PFSK-1 (cell line): ENCODE results near the gene ICE2.

Experiments
- FOXP2 ChIP-seq: optimal IDR thresholded peaks from 2 replicates; pipeline ENCODE3; 2011; ENCODE audit warnings: borderline replicate concordance, control low read depth, inconsistent platforms; ENCODE audit not compliant: insufficient read depth; ENCODE audit errors: extremely low read length, extremely low read depth
- POLR2AphosphoS5 ChIP-seq: IDR thresholded peaks from 2 replicates; pipeline ENCODE4 v1.6.1; 2012; ENCODE audit warnings: low read depth, mild to moderate bottlenecking, control low read depth, low read length, moderate library complexity
- SIN3A ChIP-seq: IDR thresholded peaks from 2 replicates; pipeline ENCODE4 v1.6.1; 2012; ENCODE audit warnings: mild to moderate bottlenecking, low read length, moderate library complexity, borderline replicate concordance; ENCODE audit not compliant: insufficient read depth
- TAF1 ChIP-seq: IDR thresholded peaks from 2 replicates; pipeline ENCODE4 v1.6.1; 2012; ENCODE audit warnings: low read length, control low read depth, borderline replicate concordance; ENCODE audit not compliant: insufficient read depth
- TF ChIP-seq, protein P1 (sequence below), 2 experiments: IDR thresholded peaks; 2 replicates each; pipeline versions ENCODE4 v1.6.1 to v1.8.0; 2011 to 2012; ENCODE audit warnings: low read depth in 2 of 2, low read length in 2 of 2, control low read depth in 1 of 2, inconsistent platforms in 1 of 2, mild to moderate bottlenecking in 1 of 2, moderate library complexity in 1 of 2; ENCODE audit not compliant: insufficient read depth in 1 of 2

The ICE2 gene

DNA sequence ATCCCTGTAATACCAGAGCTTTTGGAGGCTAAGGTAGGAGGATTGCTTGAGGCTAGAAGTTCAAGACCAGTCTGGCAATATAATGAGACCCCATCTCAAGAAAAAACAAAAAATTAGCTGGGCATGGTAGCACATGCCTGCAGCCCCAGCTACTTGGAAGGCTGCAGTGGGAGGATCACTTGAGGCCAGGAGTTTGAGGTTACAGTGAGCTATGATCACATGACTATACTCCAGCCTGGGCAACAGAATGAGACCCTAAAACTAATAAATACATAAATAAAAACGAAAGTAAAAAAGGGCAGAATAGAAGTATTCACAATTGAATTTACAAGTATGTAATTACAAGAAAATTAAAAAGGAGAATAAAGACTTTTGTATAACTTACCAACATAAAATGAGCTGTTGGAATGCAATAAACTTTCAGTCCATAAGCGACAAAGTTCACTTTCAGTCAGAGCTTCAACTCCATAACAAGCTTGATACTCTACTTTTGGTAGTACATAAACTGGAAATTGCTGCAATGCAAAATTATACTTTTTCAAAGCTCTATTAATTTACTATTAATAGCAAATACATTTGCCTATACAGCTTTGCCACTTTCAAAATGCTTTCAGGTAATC lies 36.8 kb downstream of the ICE2 start:
- TF ChIP-seq POLR2AphosphoS5 (no peak), FOXP2 (no peak), TAF1 (no peak), SIN3A (no peak)
- TF ChIP-seq, protein P1, sequence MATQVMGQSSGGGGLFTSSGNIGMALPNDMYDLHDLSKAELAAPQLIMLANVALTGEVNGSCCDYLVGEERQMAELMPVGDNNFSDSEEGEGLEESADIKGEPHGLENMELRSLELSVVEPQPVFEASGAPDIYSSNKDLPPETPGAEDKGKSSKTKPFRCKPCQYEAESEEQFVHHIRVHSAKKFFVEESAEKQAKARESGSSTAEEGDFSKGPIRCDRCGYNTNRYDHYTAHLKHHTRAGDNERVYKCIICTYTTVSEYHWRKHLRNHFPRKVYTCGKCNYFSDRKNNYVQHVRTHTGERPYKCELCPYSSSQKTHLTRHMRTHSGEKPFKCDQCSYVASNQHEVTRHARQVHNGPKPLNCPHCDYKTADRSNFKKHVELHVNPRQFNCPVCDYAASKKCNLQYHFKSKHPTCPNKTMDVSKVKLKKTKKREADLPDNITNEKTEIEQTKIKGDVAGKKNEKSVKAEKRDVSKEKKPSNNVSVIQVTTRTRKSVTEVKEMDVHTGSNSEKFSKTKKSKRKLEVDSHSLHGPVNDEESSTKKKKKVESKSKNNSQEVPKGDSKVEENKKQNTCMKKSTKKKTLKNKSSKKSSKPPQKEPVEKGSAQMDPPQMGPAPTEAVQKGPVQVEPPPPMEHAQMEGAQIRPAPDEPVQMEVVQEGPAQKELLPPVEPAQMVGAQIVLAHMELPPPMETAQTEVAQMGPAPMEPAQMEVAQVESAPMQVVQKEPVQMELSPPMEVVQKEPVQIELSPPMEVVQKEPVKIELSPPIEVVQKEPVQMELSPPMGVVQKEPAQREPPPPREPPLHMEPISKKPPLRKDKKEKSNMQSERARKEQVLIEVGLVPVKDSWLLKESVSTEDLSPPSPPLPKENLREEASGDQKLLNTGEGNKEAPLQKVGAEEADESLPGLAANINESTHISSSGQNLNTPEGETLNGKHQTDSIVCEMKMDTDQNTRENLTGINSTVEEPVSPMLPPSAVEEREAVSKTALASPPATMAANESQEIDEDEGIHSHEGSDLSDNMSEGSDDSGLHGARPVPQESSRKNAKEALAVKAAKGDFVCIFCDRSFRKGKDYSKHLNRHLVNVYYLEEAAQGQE (IDR thresholded peaks at IDR 0.05; ENCODE audit: insufficient read depth in 1 of 2, low read depth in 2 of 2, low read length in 2 of 2) = no peak

DNA sequence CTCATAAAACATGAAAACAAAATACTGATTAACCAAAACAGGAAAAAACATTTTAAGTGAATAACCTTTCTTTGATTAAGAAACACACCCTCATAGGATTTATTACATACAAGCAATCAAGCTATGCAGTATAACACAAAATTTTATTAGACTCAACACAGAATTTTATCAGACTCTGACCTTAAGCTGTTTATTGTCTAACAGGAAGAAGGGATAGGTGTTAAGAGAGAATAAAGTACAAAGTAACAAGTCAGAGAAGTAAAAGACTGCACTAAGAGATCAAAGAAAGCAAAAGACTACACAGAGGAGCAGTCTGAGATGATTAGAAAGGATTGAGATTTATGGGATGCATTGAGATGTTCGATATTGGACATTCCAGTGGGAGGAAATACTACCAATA lies 37.6 kb downstream of the ICE2 start:
- TF ChIP-seq SIN3A = no peak
- TF ChIP-seq TAF1 = no peak

DNA sequence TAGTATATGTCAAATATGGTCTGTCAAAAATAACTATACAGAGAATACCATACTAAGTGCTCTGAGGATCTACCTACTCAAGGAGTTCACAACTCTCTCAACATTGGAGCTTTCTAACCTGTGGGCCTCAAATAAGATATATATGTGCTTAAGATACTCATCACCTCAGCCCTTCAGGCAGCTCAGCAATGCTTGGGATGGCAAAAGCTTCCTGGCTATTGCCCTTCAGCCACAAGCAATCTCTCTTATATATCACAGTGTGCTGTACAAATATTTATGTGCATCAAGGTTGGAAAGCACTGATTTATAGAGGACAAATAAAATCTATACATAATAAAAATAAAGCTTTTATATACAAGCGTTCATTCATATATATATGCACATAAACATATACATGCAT lies 40.3 kb downstream of the ICE2 start:
- TF ChIP-seq SIN3A (no peak), TAF1 (no peak), POLR2AphosphoS5 (no peak)
- TF ChIP-seq, protein P1 (IDR thresholded peaks at IDR 0.05; ENCODE audit: insufficient read depth in 1 of 2, low read depth in 2 of 2, low read length in 2 of 2) = no peak

DNA sequence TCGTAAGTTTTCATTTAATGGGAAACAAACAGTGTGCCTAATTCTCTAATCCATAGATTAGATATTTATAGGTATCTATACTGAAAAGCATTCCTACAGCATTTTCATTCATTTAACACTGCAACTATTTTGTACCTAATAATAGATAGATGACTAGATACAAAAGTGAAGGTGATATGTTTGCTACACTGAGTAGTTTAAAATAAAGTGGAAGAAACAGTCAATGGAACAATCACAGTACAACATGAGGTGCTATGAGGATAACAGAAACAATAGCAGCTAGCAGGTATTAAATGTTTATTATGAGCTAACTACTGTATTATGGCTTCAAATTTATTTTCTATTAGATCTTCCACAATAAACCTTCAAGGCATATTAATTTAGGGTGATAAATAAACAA lies 50.0 kb downstream of the ICE2 start:
- TF ChIP-seq POLR2AphosphoS5 (no peak), TAF1 (no peak), FOXP2 (no peak), SIN3A (no peak)
- TF ChIP-seq, protein P1 (IDR thresholded peaks at IDR 0.05; ENCODE audit: insufficient read depth in 1 of 2, low read depth in 2 of 2, low read length in 2 of 2) = no peak

DNA sequence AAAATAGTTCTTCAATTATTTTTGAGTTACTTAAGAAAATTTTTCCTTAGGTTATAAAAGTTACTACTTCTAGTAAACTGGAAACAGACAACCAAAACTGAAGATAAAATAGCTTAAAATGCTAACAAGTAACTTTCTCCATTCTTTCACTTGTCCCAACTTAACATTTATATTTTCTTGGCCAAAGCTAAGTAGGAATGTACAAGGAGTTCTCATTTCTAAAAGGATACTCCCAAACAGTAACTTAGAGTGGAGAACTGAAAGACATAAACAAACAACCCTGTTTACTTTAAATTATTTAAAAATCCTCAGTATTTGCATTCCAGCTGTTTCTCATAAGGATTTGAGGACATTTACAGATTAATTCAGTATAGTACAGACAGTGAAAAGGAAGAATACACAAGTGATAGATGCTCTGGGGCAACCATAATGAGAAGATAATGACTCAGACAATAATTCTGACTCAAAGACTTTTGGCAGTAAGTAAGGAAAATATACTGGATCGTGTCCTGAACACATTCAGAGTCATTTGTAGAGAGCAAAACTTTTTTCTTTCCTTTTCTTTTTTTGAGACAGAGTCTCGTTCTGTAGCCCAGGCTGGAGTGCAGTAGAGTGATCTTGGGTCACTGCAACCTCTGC lies 52.0 kb downstream of the ICE2 start:
- TF ChIP-seq FOXP2 (no peak), SIN3A (no peak), POLR2AphosphoS5 (no peak), TAF1 (no peak)
- TF ChIP-seq, protein P1 (IDR thresholded peaks at IDR 0.05; ENCODE audit: insufficient read depth in 1 of 2, low read depth in 2 of 2, low read length in 2 of 2) = no peak
